ENCODE measurements around the gene RAB23. TPM values are rescaled to one million over a fixed set of nuclear protein-coding genes. Genes with fewer than 3 reads are reported as not detected.
A peak's percentile ranks its signal among the peaks of the same experiment; 100 is the strongest.

Gene RAB23
- total RNA-seq, 1 experiment from 2014 or later, result 13.8 TPM

DNA sequence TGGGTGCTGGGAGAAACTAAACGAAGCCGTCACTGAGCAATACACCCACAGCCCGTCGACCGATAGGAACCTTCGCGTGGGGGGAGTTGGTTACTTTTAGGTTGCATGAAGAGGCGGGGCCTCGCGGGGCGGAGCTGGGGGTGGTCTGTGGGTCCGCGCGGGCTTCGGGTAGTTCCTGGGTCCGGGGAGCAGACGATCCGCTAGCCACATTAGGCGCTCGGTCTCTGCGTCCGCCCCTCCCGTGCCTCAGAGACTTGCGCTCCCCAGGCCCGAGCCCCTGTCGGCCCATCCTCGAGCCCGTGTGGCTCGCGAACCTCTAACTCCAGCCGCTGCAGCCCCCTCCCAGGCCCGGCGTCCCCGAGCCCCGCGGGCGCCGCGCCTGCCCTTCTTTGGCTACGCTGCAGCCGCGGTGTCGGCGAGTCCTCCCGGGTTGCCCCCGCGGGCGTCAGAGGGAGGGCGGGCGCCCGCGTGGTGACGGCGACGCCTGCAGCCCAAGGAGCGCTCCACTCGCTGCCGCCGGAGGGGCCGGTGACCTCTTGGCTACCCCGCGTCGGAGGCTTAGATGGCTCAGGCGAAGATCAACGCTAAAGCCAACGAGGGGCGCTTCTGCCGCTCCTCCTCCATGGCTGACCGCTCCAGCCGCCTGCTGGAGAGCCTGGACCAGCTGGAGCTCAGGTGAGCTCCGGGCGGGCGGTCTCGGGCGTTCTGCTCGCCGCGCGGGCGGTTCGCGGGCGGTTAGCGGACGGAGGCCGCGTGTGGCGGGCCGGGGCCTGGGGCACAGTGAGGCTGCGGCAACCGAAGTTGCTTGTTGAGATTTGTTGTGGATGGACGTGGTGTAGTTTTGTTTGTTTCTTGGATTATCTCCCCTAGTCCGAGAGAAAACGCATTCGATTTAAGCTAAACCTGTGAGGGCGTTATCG lies 49.7 kb downstream of the RAB23 start, which contains the start of gene BAG2:
Gene BAG2, plus strand, starts transcription at position 191 of the 920 bp plus-strand sequence. Its CDS starts 372 bp downstream, at position 563.
- H4K20me1 ChIP-seq (ENCODE audit: insufficient read depth), result no peaks in the 10 kb centered on the region; the same call in 1 of the 2 replicates
- H3K27me3 ChIP-seq (ENCODE audit: insufficient read depth, low read depth), result no peaks in the 10 kb centered on the region
- intact Hi-C loops (cut with micrococcal nuclease; ENCODE audit: unreplicated experiment), result loop anchor here (1.0 to 10.0 kb wide), 3 partner anchors 83 to 268 kb away; partner anchors contain the start of gene BEND6
- H3K4me1 ChIP-seq (replicated peaks; ENCODE audit: insufficient read depth), result peaks cover 30% of the 10 kb centered on the region
- peak within 1 kb of the TSS; percentile 91 for H2AFZ ChIP-seq
- H3K4me3 ChIP-seq, result peak within 1 kb of the TSS; percentile 91
- POLR2A ChIA-PET (ENCODE audit: unreplicated experiment), result interaction anchor here (0.6 to 0.7 kb wide), 3 partner anchors 11 to 479 kb away, joined by 4 to 5 read pairs (median 5); no protein-coding TSS in a partner anchor
- H3K4me2 ChIP-seq, result peak within 1 kb of the TSS; percentile 88
- no peaks in the 10 kb centered on the region for H3K9me2 ChIP-seq (ENCODE audit: insufficient read depth)
- peak within 1 kb of the TSS; percentile 87 for H3K27ac ChIP-seq
- peaks cover 10% of the 10 kb centered on the region for H3K36me3 ChIP-seq (ENCODE audit: low read depth)
- BruUV-seq (replicated peaks), result TSS peak; percentile 42
- TF ChIP-seq, protein P1, sequence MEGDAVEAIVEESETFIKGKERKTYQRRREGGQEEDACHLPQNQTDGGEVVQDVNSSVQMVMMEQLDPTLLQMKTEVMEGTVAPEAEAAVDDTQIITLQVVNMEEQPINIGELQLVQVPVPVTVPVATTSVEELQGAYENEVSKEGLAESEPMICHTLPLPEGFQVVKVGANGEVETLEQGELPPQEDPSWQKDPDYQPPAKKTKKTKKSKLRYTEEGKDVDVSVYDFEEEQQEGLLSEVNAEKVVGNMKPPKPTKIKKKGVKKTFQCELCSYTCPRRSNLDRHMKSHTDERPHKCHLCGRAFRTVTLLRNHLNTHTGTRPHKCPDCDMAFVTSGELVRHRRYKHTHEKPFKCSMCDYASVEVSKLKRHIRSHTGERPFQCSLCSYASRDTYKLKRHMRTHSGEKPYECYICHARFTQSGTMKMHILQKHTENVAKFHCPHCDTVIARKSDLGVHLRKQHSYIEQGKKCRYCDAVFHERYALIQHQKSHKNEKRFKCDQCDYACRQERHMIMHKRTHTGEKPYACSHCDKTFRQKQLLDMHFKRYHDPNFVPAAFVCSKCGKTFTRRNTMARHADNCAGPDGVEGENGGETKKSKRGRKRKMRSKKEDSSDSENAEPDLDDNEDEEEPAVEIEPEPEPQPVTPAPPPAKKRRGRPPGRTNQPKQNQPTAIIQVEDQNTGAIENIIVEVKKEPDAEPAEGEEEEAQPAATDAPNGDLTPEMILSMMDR (conservative IDR thresholded peaks at IDR 0.05), result no peak; the same call in 1 of the 2 replicates
- TF ChIP-seq EZH2 (IDR thresholded peaks at IDR 0.05; ENCODE audit: low read depth), result no peak
- H3F3A ChIP-seq (ENCODE audit: insufficient read depth, low read depth), result peaks cover 27% of the 10 kb centered on the region; the same call in 1 of the 2 replicates
- H3K79me2 ChIP-seq (ENCODE audit: low read depth), result peaks cover 48% of the 10 kb centered on the region
- peak; percentile 73 to 85 for DNase-seq
- CTCF ChIA-PET, result interaction anchor here (0.5 to 1.4 kb wide), 2 partner anchors 217 to 269 kb away, joined by 4 to 5 read pairs; no protein-coding TSS in a partner anchor
- no peaks in the 10 kb centered on the region for H3K9me3 ChIP-seq (ENCODE audit: insufficient read depth, low read depth)

DNA sequence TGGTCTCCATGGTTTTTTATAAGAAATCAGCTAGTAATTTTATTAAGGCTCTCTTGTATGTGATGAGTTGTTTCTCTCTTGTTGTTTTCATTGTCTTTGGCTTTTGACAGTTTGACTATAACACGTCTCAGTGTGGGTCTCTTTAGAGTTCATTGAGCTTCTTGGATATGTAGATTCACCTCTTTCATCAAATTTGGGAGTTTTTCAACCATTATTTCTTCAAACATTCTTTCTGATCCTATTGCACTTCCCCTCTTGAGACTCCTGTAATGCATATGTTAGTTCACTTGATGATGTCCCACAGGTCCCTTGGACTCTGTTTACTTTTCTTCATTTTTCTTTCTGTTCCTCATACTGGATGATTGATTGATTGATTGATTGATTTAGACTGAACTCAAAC lies 57.0 kb downstream of the RAB23 start:
- Histone ChIP-seq H3K36me3 (ENCODE audit: low read depth) (0 out of 2 replicates have a peak, but pooled peaks cover 13% of the 10 kb centered on the region), H3K9me2 (ENCODE audit: insufficient read depth) (no peaks in the 10 kb centered on the region), H3K27ac (no peak overlapping the region), H3K9me3 (ENCODE audit: insufficient read depth, low read depth) (peaks cover 15% of the 10 kb centered on the region), H3F3A (ENCODE audit: insufficient read depth, low read depth) (peaks cover 15% of the 10 kb centered on the region), H3K4me2 (no peak overlapping the region), H3K4me1 (replicated peaks; ENCODE audit: insufficient read depth) (no peaks in the 10 kb centered on the region), H3K27me3 (ENCODE audit: insufficient read depth, low read depth) (no peaks in the 10 kb centered on the region), H4K20me1 (ENCODE audit: insufficient read depth) (no peaks in the 10 kb centered on the region; the same call in 1 of the 2 replicates), H3K79me2 (ENCODE audit: low read depth) (no peaks in the 10 kb centered on the region), H2AFZ (no peak overlapping the region), H3K4me3 (no peak overlapping the region)
- TF ChIP-seq EZH2 (IDR thresholded peaks at IDR 0.05; ENCODE audit: low read depth), result no peak
- TF ChIP-seq, protein P1 (conservative IDR thresholded peaks at IDR 0.05), result no peak
- no peak for DNase-seq
- intact Hi-C loops (cut with micrococcal nuclease; ENCODE audit: unreplicated experiment), result no loop called here
- CTCF ChIA-PET, result no interaction called here
- no TSS peak for BruUV-seq (replicated peaks)
- POLR2A ChIA-PET (ENCODE audit: unreplicated experiment), result no interaction called here

DNA sequence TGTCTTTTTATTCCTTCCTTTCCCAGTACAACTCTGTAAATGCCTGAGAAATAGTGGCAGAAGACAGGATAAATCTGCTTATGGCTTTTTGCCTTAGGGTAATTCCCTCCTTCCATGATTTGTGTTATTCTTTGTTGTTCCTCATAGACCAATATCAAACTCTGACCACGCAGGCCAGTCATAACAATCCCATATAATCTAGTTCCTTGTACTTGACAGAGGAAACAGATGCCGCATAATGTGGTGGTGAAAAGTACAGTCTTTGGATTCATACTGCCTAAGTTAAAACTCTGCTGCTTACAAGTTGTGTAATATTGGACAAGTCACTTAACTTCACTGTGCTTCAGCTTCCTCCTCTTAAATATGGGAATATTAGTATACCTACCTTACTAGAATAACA lies 58.2 kb downstream of the RAB23 start:
- Histone ChIP-seq H3F3A (ENCODE audit: insufficient read depth, low read depth) (peaks cover 15% of the 10 kb centered on the region), H3K4me1 (replicated peaks; ENCODE audit: insufficient read depth) (no peaks in the 10 kb centered on the region), H3K27me3 (ENCODE audit: insufficient read depth, low read depth) (no peaks in the 10 kb centered on the region), H3K79me2 (ENCODE audit: low read depth) (no peaks in the 10 kb centered on the region), H3K27ac (no peak overlapping the region), H3K4me2 (no peak overlapping the region), H3K4me3 (no peak overlapping the region), H2AFZ (no peak overlapping the region), H4K20me1 (ENCODE audit: insufficient read depth) (no peaks in the 10 kb centered on the region; the same call in 1 of the 2 replicates), H3K9me2 (ENCODE audit: insufficient read depth) (no peaks in the 10 kb centered on the region), H3K9me3 (ENCODE audit: insufficient read depth, low read depth) (peaks cover 15% of the 10 kb centered on the region), H3K36me3 (ENCODE audit: low read depth) (0 out of 2 replicates have a peak, but pooled peaks cover 13% of the 10 kb centered on the region)
- no peak for TF ChIP-seq EZH2 (IDR thresholded peaks at IDR 0.05; ENCODE audit: low read depth)
- TF ChIP-seq, protein P1 (conservative IDR thresholded peaks at IDR 0.05), result no peak
- no TSS peak for BruUV-seq (replicated peaks)
- CTCF ChIA-PET, result no interaction called here
- POLR2A ChIA-PET (ENCODE audit: unreplicated experiment), result no interaction called here
- intact Hi-C loops (cut with micrococcal nuclease; ENCODE audit: unreplicated experiment), result no loop called here
- DNase-seq, result no peak
